Measurements from ENCODE around the gene MYBPHL. TPM values are rescaled to one million over a fixed set of nuclear protein-coding genes. Genes with fewer than 3 reads are reported as not detected.

The MYBPHL gene
- total RNA-seq, 4 donors from 2014 or later: not detected

- TF ChIP-seq CTCF (IDR thresholded peaks at IDR 0.05): no peak
- no peak for TF ChIP-seq POLR2A (IDR thresholded peaks at IDR 0.05)
- H3K4me3 ChIP-seq (ENCODE audit: low read depth, poor library complexity, severe bottlenecking): no peak overlapping the region
- WGBS, 2 donors: 92 to 94% methylated on average over 65 to 68 of the region's 69 CpGs
- no peak for DNase-seq (ENCODE audit: low spot score in 2 of 2)
- intact Hi-C loops (cut with DNase I; ENCODE audit: low total_unique reads): no loop called here
Observed at GRCh38 chr1:109258481-109259466, 48.0 kb downstream of the MYBPHL start.

DNA sequence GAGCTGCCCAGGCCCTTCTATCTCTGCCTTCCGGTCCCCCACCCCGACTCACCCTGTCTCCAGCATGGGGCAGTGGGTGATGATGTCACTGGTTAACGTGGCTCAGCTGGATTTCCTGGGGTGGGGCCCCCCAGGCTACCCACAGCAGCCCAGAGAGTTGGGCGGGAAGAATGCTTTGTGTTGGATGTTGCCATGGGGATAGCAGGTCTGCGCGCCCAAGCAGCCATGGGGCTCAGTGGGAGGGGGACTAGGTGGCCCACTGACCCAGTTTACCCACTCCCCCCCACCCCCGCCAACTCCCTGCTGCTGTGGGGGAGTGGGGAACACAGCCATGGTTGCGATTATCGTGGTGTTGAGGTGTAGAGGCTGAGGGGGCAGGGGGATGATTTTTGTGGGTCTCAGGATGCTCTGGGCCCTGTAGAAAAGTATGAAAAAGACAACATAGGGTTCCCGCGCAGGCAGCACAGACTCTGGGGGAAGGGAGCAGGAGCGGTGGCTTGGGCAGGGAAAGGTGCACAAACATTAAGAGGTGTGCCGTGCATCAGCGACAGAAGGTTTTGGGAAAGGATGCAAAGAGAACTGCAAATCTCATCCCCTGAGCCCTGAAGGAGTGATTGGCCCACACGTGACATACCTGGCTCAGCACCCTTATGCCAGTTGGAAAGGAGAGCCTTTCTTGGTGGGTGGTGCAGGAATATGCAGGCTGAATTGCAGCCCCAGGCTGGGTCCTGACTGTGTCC lies 49.0 kb downstream of the MYBPHL start:
- DNase-seq (ENCODE audit: low spot score in 2 of 2): no peak
- H3K4me3 ChIP-seq (ENCODE audit: low read depth, poor library complexity, severe bottlenecking): no peak overlapping the region
- TF ChIP-seq CTCF (IDR thresholded peaks at IDR 0.05): no peak
- TF ChIP-seq POLR2A (IDR thresholded peaks at IDR 0.05): no peak
- intact Hi-C loops (cut with DNase I; ENCODE audit: low total_unique reads): no loop called here
- WGBS, 2 donors: 50 to 56% methylated on average over 15 of the region's 15 CpGs

DNA sequence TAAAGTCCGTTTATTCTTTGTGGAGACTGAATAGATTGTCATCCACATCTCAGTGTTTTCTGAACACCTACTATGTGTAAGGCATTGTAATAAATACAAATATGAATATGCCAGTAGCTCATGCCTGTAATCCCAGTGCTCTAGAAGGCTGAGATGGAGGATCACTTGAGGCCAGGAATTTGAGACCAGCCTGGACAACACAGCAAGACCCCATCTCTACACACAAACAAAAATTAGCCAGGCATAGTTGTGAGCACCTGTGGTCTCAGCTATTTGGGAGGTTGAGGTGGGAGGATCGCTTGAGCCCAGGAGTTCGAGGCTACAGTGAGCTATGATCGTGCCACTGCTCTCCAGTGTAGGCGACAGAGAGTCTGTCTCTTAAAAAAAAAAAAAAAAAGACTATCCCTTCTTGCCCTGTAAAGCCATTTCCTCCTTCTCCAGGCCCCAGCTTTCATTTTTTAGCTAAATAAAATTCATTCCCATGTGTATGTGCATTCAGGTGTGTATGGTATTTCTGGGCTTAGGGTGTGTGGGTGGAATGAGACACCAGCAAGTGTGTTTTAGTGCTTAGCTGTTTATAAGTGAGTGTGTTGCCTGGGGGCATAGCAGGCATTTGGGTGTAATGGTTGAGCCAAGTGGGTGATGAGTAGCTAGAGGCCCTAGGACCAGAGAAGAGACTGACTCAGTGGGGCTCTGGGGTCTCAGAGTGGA lies 49.7 kb downstream of the MYBPHL start:
- 68 to 75% methylated on average over 5 of the region's 5 CpGs for WGBS, 2 donors
- H3K4me3 ChIP-seq (ENCODE audit: low read depth, poor library complexity, severe bottlenecking): no peak overlapping the region
- TF ChIP-seq POLR2A (IDR thresholded peaks at IDR 0.05) (no peak), CTCF (IDR thresholded peaks at IDR 0.05) (no peak)
- intact Hi-C loops (cut with DNase I; ENCODE audit: low total_unique reads): no loop called here
- no peak for DNase-seq (ENCODE audit: low spot score in 2 of 2)

DNA sequence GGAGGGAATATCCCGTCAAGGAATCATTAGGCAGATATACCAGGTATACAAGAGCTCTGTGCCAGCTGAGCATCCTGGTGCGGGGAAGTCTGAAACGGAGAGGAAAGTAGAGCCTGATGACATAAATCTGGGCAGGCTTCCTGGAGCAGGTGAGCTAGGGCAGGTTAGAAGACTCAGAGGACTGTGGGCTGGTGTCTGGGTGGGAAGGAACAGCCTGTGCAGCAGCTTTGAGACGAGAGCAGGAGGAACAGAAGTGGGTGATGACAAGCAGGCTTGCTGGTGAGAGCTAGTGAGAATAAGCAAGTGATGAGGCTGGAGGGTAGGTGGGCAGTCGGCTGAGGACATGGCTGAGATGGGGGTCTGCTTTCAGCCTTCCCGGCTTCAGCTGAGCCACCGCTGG lies 50.7 kb downstream of the MYBPHL start:
- intact Hi-C loops (cut with DNase I; ENCODE audit: low total_unique reads): no loop called here
- WGBS, 2 donors: 74 to 77% methylated on average over 7 of the region's 7 CpGs
- DNase-seq (ENCODE audit: low spot score in 2 of 2): no peak
- TF ChIP-seq CTCF (IDR thresholded peaks at IDR 0.05): no peak
- no peak for TF ChIP-seq POLR2A (IDR thresholded peaks at IDR 0.05)
- no peak overlapping the region for H3K4me3 ChIP-seq (ENCODE audit: low read depth, poor library complexity, severe bottlenecking)

DNA sequence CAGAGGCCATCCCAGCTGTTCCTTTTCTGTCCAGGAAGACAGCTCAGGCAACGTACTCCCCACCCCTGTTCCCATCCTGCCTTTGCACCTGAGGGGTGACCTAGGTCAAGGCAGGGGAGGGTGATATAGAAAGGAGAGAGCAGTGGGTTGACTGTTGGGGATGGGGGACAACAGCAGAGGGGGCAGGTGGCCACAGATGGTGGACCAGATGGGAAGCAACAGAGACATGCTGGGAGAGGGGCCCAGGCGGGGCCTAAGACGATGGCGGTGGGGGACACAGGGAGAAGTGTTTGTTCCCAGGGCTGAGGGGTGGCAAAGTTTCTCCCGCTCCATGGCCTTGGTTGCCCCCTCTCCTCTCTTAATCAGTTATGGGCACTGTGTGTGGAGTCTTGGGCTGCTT lies 51.1 kb downstream of the MYBPHL start:
- intact Hi-C loops (cut with DNase I; ENCODE audit: low total_unique reads): no loop called here
- H3K4me3 ChIP-seq (ENCODE audit: low read depth, poor library complexity, severe bottlenecking): no peak overlapping the region
- 87 to 90% methylated on average over 5 of the region's 5 CpGs for WGBS, 2 donors
- TF ChIP-seq CTCF (IDR thresholded peaks at IDR 0.05) (no peak), POLR2A (IDR thresholded peaks at IDR 0.05) (no peak)
- DNase-seq (ENCODE audit: low spot score in 2 of 2): no peak
